CD4-positive, alpha-beta T cell treated with Interleukin-4 for 1 hour (primary cell): ENCODE results near the gene SCNN1G.

Experiments
- DNase-seq, 2 donors: peaks; one replicate each; pipeline ENCODE4 v3.0.0-alpha.2; 2020 to 2022

The SCNN1G gene

DNA sequence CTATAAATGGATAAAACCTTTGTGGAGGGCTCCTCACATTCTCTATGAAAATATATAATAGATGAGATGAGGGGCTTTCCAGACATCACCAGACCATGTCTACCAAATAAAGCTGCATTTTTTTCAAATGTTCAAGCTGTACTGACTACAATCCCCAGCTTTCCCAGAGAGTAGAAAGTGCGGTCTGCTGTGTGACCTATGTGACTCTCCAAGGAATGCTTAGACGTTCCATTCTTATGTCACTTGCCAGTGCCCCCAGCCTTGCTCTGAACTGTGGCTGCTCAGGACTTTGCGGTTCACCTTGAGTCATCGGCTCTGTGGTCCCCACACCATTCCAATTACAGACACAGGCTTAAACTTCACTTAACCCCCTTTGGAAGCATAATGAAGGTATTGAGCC lies 71.8 kb downstream of the SCNN1G start:
- DNase-seq, result no peak

DNA sequence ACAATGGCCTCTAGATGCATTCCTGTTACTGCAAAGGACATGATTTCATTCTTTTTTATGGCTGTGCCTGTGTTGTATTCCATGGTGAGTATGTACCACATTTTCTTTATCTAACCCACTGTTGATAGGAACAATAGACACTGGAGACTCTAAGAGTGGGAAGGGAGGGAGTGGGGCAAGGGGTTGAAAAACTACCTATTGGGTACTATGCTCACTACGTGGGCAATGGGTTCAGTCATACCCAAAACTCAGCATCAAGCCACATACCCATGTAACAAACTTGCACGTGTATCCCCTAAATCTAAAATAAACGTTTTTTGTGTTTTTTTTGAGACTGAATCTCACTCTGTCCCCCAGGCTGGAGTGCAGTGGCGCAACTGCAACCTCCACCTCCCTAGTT lies 72.5 kb downstream of the SCNN1G start:
- DNase-seq, result no peak

DNA sequence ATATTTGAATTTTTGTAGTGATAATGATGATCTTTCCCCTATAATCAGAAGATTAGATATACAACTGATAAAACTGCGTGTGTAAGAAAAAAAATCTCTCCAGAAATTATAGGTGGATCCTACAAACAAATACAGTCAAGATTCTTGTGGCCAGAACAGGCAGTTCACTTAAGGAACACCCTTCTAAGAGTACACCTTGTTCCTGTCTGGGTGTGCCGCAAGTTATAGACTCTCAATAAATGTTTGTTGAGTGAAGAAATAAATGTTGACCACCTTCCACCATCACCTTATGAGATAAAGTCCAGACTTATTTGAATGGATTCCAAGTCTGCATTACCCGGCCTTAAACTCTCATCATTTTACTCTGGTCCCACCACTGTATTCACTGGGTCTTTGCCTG lies 73.9 kb downstream of the SCNN1G start:
- DNase-seq, result no peak

DNA sequence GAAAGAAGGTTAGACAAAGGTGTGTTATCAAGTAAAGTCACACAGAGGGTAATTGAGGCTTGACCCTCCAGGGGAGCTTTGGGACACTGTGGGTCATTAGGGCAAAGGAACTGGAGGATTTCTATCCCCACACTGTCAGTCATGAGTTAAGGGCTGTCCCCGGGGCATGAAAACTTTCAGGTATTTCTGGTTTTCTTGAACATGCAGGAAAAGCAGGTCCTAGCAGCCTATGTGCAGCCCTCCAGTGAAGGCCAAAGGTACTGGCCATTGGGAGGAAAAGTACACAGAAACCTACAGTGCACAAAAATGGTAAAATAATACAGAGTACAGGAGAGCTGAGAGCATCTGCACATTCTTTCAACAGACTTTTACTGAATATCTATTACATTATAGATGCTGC lies 75.1 kb downstream of the SCNN1G start:
- no peak for DNase-seq

DNA sequence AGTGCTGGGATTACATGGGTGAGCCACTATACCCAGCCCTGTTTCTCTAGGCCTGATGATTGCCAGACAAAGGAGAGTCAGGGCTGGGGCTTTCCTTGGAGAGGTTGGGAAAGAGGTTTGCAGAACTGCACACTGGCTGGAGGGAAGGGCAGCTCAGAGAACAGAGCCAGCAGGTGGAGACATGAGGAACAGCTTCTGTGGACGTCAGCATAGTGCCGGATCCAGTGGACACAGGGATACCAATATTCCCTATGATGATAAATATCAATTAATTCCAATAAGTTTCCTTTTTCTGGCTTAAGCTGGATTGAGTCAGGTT lies 76.3 kb downstream of the SCNN1G start:
- no peak for DNase-seq
